Mesodermal cell (in vitro differentiated cells): ENCODE measurements around the gene HHATL.

ENCODE experiments used
- H3K27ac ChIP-seq: 2 replicates; pipeline ENCODE4 v1.7.0; 2013; ENCODE audit warnings: mild to moderate bottlenecking, low read depth, low read length, moderate library complexity; ENCODE audit not compliant: severe bottlenecking
- H3K36me3 ChIP-seq: 2 replicates; pipeline ENCODE4 v1.7.1; 2013; ENCODE audit warnings: mild to moderate bottlenecking, low read length, moderate library complexity; ENCODE audit not compliant: control insufficient read depth, insufficient read depth
- H3K4me1 ChIP-seq: one replicate; pipeline ENCODE4 v1.7.1; 2013; ENCODE audit warnings: mild to moderate bottlenecking, low read length; ENCODE audit not compliant: insufficient read depth, control insufficient read depth, poor library complexity, severe bottlenecking
- H3K4me3 ChIP-seq: 2 replicates; pipeline ENCODE4 v1.7.0; 2013; ENCODE audit warnings: low read length, control low read depth, mild to moderate bottlenecking; ENCODE audit not compliant: insufficient read depth, poor library complexity, severe bottlenecking; ENCODE audit errors: extremely low read depth
- H3K9me3 ChIP-seq: 2 replicates; pipeline ENCODE4 v1.7.1; 2013; ENCODE audit warnings: mild to moderate bottlenecking, low read length, moderate library complexity; ENCODE audit not compliant: control insufficient read depth
- WGBS, 2 experiments: methylation state at CpG; one replicate each; pipeline ENCODE4 v1.1.5; 2013; ENCODE audit warnings: missing lambda C conversion rate in 2 of 2; ENCODE audit not compliant: insufficient coverage in 2 of 2; 5-methylcytosine and 5-hydroxymethylcytosine counted together

HHATL gene

DNA sequence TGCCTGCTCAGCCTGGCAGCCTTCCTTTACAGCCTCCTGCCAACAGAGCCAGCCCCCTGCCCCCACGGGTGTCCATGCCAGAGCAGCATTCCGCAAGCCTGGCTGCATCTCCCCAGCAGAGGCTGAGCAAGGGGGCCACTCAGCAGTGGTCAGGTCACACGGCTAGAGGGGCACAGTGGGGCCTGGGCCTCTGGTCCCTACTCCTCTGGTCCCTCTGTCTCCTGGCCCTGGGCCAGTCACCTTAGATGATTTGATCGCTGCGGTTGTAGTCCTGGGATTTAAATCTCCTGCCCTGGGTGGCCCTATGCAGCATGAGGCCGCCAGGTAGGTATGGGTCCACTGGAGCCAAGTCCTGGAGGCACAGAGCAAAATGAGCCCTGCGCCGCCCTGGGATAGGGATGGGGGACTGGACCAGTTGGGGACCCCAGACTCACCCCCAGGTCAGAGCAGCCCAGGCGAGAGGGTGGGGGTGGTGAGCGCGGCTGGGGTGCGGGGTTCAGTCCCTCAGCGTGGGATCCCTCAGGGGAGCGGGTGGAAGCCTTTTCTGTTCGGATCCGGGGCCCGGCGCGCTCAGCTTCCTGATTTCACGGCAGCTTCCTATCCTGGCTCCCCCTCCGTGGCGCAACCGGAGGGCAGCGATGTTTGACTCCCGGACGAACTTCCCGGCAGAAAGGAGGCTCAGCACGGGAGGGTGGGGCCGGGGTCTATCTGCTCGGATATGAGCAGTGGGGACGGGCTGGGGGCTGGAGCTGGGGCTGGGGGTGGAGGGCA is 48.9 kb downstream of the HHATL start, which contains the start of gene ZBTB47:
Gene ZBTB47, plus strand, starts transcription at position 138 of the 771 bp plus-strand sequence. CDS start 4,659 bp downstream, outside the sequence.
- H3K9me3 ChIP-seq: no peaks in the 10 kb centered on the region
- peaks cover 16% of the 10 kb centered on the region for H3K36me3 ChIP-seq
- peak within 1 kb of the TSS; percentile 57 for H3K27ac ChIP-seq
- H3K4me1 ChIP-seq: peaks cover 38% of the 10 kb centered on the region
- 21 to 27% methylated on average over 21 to 23 of the region's 31 CpGs for WGBS, 2 experiments
- peak within 1 kb of the TSS; percentile 63 for H3K4me3 ChIP-seq

DNA sequence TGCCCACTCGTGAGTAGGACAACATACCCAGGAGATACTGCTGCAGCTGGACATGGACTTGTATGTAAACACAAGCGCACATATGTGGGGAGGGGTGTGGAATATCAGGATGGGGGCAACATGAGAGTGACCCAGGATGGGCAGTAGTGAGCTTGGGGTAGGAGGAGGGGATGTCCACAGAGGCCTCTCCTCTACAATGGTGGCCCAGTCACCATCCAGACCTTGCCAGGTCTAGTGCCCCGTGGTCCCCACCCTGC is 49.4 kb downstream of the HHATL start:
- peak overlapping the region; percentile 63 for H3K4me3 ChIP-seq
- peaks cover 40% of the 10 kb centered on the region for H3K4me1 ChIP-seq
- WGBS, 2 experiments: 100% methylated on average over 2 to 3 of the region's 3 CpGs
- H3K27ac ChIP-seq: peak overlapping the region; percentile 24
- peaks cover 22% of the 10 kb centered on the region for H3K36me3 ChIP-seq
- no peaks in the 10 kb centered on the region for H3K9me3 ChIP-seq

DNA sequence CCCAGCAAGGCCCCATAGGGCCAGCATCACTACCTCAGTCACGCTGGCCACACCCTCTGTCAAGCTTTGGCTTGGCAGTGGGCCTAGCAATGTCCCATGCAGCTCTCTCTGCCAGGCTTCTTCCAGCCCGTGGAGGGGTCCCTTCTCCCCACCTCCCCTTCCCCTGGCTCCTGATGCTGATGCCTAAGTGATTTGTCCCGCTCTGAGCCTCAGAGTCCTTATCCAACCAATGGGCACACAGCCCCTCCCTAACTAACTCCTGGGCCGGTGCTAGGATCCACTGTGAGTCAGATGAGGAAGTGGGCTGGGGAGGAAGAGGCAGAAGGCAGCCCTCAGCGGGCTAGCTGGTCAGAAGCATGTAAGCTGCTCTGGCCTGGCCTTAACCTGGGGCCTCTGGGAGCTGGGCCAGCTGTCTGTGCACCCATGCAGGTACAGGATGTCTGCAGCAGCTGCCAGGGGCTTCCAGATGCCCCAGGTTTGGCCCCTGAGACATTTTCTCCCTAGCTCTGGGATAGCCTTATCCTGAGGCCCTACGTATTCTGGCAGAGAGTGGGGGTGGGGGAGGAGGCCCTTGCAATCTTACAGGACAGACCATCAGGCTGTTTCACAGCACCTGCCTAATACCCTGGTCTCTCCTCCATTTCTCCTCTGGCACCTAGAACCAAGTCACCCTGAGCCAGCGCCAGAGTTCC is 49.8 kb downstream of the HHATL start:
- peaks cover 42% of the 10 kb centered on the region for H3K4me1 ChIP-seq
- peak overlapping the region; percentile 91 for H3K27ac ChIP-seq
- H3K4me3 ChIP-seq: peak overlapping the region; percentile 63
- no peaks in the 10 kb centered on the region for H3K9me3 ChIP-seq
- H3K36me3 ChIP-seq: peaks cover 26% of the 10 kb centered on the region
- WGBS, 2 experiments: 24 to 66% methylated on average over 4 of the region's 7 CpGs

DNA sequence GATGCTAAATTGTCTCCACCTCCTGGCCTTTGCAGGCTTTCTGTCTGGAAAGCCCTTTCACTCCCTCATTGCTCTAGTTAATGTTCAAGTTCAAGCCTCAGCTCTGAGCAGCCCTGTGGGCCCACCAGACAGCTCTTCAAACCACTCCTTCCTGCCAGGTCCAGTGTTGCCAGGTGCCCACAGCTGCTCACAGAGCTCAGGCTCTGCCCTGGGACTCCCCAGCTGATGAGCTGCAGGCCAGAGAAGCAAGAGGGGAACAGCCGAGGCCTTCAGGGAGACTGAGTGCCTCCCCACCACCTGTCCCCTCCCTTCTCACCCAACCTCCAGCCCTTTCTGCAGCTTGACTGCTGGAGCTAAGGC is 50.4 kb downstream of the HHATL start:
- Histone ChIP-seq H3K9me3 (no peaks in the 10 kb centered on the region), H3K27ac (peak overlapping the region; percentile 91), H3K4me1 (peaks cover 47% of the 10 kb centered on the region), H3K4me3 (no peak overlapping the region), H3K36me3 (peaks cover 32% of the 10 kb centered on the region)
- WGBS, 2 experiments: 80 to 90% methylated on average over 1 of the region's 1 CpG

DNA sequence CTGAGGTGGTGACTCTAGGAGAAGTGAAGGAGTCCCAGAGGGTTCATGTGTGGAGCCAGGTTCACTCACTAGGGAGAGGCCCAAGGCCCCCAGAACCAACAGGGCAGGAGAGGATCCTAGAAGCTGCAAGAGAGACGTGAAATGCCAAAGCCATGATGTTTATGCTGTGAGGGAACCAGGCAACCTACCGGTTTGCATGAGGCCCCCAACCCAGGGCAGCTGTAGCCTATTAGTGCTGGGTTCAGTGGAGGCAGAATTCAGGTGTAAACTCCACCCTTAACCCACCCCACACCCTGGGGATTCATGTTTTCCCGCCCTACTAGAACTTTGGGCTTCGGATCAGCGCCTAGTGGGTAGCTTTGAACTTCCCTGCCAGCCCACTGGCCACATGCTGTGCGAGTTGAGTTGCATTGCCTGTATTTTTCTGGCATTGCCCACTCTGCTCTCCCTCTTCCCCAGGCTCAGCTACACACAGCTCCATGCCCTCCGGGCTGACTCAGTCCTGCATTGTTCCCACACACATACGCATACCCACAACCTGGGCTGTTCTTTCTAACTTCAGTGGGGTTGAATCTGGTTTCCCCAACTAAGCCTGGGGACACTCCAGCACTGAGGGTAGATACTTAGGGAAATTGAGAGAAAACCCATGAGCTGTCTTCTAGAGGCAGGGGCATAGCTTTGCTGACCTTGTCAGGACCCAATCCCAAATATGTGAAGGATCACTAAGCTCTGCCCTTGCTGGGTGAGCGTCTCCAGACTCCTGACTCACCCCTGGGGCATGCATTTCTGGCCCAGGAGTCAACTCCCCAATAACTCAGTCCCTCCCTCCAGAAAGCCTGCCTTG is 51.1 kb downstream of the HHATL start:
- WGBS, 2 experiments: 44 to 52% methylated on average over 6 to 7 of the region's 9 CpGs
- Histone ChIP-seq H3K27ac (peak overlapping the region; percentile 91), H3K36me3 (peaks cover 39% of the 10 kb centered on the region), H3K9me3 (no peaks in the 10 kb centered on the region), H3K4me3 (no peak overlapping the region), H3K4me1 (peaks cover 47% of the 10 kb centered on the region)

DNA sequence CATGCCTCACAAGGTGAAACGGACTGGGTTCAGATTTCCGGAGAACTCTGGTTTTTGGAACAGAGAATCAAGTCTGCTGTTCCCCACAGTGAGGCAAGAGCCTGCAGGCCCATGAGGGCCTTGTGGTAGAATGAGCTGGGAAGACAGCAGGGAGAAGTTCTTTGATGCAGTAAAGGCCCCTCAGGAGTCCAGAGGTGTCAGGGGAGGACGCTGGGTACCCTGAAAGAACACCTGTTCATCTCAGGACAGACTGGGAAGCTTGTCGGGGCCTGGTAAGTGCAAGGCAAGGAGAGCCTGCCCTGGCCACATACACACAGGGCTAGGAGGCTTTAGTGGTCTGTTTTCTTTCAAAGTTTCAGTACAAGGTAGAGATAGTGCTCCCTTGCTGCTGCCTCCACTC is 52.8 kb downstream of the HHATL start:
- Histone ChIP-seq H3K9me3 (no peaks in the 10 kb centered on the region), H3K27ac (peak overlapping the region; percentile 16), H3K36me3 (peaks cover 55% of the 10 kb centered on the region), H3K4me1 (peaks cover 47% of the 10 kb centered on the region), H3K4me3 (no peak overlapping the region)
- WGBS, 2 experiments: 93 to 96% methylated on average over 4 of the region's 4 CpGs

DNA sequence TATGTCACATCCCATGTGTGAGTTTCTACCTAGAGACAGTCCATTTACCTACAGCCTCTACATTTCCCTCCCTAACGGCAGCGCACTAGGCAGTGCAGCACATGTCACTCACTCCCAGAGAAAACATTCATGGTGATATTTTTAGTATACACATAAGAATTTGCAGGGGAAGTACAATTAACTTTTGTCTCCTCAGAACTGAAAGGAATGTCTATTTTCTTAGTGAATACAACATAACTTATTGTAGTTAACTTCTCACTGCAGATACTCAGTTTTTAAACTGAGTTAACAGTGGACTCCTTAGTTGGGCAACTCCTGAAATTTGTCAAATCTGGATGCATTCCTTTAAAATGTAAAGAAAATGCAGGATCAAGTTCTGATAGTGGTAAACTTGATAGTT is 53.6 kb downstream of the HHATL start:
- Histone ChIP-seq H3K4me3 (no peak overlapping the region), H3K27ac (no peak overlapping the region), H3K9me3 (no peaks in the 10 kb centered on the region), H3K36me3 (peaks cover 63% of the 10 kb centered on the region), H3K4me1 (peaks cover 47% of the 10 kb centered on the region)
- WGBS, 2 experiments: no CpG with 5 or more reads among the region's 2 CpGs

DNA sequence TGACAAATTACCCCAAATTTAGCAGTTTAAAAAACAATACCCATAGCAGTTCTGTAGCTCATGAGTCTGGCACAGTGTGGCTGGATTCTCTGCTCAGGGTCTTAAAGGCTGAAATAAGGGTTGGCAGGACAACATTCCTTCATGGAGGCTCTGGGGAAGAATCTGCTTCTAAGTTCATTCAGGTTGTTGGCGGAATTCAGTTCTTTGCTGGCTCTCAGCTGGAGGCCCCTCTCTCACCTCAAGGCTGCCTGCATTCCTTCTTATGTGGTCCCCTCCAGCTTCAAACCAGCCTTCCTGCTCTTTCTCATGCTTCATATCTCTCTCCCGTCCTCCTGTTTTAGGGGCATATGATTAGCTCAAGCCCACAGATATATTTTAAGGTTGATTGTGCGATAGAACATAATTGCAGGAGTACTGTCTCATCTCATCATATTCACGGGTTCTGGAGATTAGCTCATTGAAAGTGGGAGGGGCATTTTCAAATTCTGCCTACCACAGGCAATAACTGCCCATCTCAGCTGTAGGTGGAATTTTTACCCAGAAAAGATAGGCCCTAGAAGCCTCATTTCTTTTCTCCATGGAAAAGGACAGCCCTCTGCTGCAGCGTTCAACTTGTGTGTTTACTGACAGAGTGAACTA is 54.7 kb downstream of the HHATL start:
- peaks cover 37% of the 10 kb centered on the region for H3K4me1 ChIP-seq
- H3K4me3 ChIP-seq: no peak overlapping the region
- H3K9me3 ChIP-seq: no peaks in the 10 kb centered on the region
- H3K36me3 ChIP-seq: peaks cover 73% of the 10 kb centered on the region
- no peak overlapping the region for H3K27ac ChIP-seq
- WGBS, 2 experiments: 91 to 100% methylated on average over 1 to 4 of the region's 5 CpGs
